KG1 (cell line): ENCODE results near the gene FURIN.
A peak's percentile ranks its signal among the peaks of the same experiment; 100 is the strongest.
"Not testable (repeated sequence)": the region's sequence is repeated elsewhere in the genome, so short reads cannot be mapped to it uniquely, and the experiment has no call there.

Source experiments
- DNase-seq: peaks from one replicate; lab custom pipeline; 2025; lab: John Stamatoyannopoulos, UW

Gene FURIN

GRCh38 chr15:90868261-90868689, at the start of gene FURIN:
FURIN (plus strand) TSS chr15:90868588; CDS start chr15:90875741, 7,153 bp downstream.
- no peak for DNase-seq

GRCh38 chr15:90819390-90819789, 49.0 kb upstream of the FURIN start:
- DNase-seq, result no peak

GRCh38 chr15:90819850-90820249, 48.5 kb upstream of the FURIN start:
- no peak for DNase-seq

GRCh38 chr15:90820481-90820880, 47.9 kb upstream of the FURIN start:
- no peak for DNase-seq

GRCh38 chr15:90822204-90822955, 46.0 kb upstream of the FURIN start:
- no peak for DNase-seq

GRCh38 chr15:90823455-90823974, 44.9 kb upstream of the FURIN start:
- DNase-seq, result no peak

- not testable (repeated sequence) for DNase-seq
Measured at GRCh38 chr15:90825115-90825899, 43.1 kb upstream of the FURIN start.

- not testable (repeated sequence) for DNase-seq
Measured at GRCh38 chr15:90826206-90826885, 42.0 kb upstream of the FURIN start.

- DNase-seq, result no peak
Measured at GRCh38 chr15:90826886-90827435, 41.4 kb upstream of the FURIN start.

GRCh38 chr15:90828111-90828510, 40.3 kb upstream of the FURIN start:
- no peak for DNase-seq

- DNase-seq, result no peak
Measured at GRCh38 chr15:90829126-90829525, 39.3 kb upstream of the FURIN start.

GRCh38 chr15:90829942-90830440, 38.4 kb upstream of the FURIN start:
- DNase-seq, result peak; percentile 50

GRCh38 chr15:90834626-90835025, 33.8 kb upstream of the FURIN start:
- no peak for DNase-seq

GRCh38 chr15:90836296-90836871, 32.0 kb upstream of the FURIN start:
- no peak for DNase-seq

GRCh38 chr15:90837094-90837493, 31.3 kb upstream of the FURIN start:
- no peak for DNase-seq

- DNase-seq, result peak; percentile 27
Measured at GRCh38 chr15:90838139-90838538, 30.2 kb upstream of the FURIN start.

GRCh38 chr15:90838544-90838943, 29.8 kb upstream of the FURIN start:
- DNase-seq, result no peak

- no peak for DNase-seq
Measured at GRCh38 chr15:90839187-90840071, 29.0 kb upstream of the FURIN start.

- no peak for DNase-seq
Measured at GRCh38 chr15:90840157-90840855, 28.1 kb upstream of the FURIN start.

- DNase-seq, result no peak
Measured at GRCh38 chr15:90840954-90841353, 27.4 kb upstream of the FURIN start.
